ENCODE data around the gene HPSE.
A peak's percentile ranks its signal among the peaks of the same experiment; 100 is the strongest.

Gene HPSE
- 0.25 to 17.4 (median 3.5) reads per million in 18 experiments for total RNA-seq

DNA sequence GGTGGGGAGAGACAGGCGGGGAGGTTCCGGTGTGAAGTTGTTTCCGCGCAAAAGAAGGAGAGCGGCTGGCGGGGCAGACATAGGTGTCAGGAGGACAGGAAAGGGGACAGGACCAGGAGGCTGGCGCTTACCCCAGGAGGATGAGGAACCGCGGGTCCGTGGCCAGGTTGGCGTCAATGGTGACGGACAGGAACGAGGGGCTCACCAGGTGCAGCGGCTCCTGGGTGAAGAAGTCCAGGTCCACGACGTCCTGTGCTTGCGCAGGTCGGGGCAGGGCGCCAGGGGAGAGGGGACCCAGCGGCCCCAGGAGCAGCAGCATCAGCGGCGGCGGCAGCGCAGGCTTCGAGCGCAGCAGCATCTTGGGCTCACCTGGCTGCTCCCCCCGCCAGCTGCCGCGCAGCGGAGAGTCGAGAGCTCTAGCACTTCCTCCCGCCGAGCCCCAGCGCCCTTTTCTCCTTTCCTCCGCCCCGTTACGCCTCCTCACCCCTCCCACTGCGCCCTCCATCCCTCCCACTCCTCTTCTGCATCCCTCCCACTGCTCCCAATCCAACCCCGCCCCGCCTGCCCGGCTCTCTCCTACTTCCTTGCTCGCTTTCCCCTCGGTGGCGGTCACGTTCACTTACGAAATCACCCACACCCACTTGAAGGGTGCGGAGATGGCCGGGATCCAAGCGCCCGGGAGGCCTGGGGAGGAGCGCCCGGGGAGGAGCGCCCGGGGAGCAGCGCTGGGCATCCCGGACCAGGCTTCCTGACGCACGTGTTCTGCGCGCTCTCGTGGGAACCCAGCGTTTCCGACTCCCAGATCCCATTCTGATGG lies at the start of gene HPSE:
Gene HPSE (minus strand): TSS at position 424 of the 817 bp plus-strand sequence. CDS start 66 bp downstream, at position 358.
- peak; percentile 53 to 75 for DNase-seq

DNA sequence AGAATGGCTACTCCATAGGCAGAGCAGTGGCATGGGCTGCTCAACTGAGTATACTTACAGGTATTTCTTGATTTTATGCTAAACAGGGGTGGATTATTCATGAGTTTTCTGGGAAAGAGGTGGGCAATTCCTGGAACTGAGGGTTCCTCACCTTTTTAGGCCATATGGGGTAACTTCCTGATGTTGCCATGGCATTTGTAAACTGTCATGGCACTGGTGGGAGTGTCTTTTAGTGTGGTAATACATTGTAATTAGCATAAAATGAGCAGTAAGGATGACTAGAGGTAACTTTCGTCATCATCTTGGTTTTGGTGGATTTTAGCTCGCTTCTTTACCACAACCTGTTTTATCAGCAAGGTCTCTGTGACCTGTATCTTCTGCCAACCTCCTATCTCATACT lies 48.2 kb upstream of the HPSE start:
- DNase-seq, result peak in 1 of 2 donors; percentile 39

DNA sequence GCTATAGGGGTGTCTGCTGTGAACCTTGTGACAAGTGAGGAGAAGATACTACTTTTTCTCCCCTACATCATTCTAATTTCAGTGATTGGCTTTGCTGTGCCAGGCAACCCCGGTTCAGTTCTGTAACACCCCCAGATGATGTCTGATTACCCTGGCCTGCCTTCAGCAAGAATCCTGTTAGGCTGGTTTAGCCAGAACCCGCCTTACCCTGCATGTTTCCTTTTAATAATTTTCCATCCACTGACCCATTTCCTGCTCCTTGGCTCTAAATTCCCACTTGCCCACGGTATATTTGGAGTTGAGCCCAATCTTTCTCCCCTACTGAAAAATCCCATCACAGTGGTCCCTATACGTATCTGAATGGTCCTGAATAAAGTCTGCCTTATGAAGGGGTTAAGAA lies 46.5 kb upstream of the HPSE start:
- no peak for DNase-seq

- no peak for DNase-seq
Measured at GRCh38 chr4:83378419-83378818, 43.8 kb upstream of the HPSE start.

DNA sequence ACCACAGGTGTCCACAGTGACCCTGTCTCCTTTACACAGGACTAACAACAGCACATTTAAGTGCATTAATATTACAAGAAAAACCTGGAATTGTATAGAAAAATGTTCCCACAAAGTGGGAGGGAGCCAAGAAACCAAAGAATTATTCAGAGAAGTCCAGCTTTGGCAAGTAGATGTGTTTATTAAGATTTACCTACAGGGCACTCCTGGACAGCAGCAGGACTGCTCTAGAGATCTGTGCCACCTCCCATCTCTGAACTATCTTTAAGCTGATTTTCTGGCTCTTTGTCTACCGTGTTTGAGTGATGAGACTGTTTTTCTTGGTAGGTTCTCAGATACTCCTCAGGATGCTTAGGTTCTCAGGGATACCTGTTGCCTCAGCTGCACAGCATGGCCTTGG lies 38.3 kb upstream of the HPSE start:
- DNase-seq, result no peak

GRCh38 chr4:83371936-83372335 lies 37.3 kb upstream of the HPSE start:
- no peak for DNase-seq

- DNase-seq, result no peak
Measured at GRCh38 chr4:83371235-83371634, 36.6 kb upstream of the HPSE start.

GRCh38 chr4:83370640-83370906 lies 35.9 kb upstream of the HPSE start:
- no peak for DNase-seq

DNA sequence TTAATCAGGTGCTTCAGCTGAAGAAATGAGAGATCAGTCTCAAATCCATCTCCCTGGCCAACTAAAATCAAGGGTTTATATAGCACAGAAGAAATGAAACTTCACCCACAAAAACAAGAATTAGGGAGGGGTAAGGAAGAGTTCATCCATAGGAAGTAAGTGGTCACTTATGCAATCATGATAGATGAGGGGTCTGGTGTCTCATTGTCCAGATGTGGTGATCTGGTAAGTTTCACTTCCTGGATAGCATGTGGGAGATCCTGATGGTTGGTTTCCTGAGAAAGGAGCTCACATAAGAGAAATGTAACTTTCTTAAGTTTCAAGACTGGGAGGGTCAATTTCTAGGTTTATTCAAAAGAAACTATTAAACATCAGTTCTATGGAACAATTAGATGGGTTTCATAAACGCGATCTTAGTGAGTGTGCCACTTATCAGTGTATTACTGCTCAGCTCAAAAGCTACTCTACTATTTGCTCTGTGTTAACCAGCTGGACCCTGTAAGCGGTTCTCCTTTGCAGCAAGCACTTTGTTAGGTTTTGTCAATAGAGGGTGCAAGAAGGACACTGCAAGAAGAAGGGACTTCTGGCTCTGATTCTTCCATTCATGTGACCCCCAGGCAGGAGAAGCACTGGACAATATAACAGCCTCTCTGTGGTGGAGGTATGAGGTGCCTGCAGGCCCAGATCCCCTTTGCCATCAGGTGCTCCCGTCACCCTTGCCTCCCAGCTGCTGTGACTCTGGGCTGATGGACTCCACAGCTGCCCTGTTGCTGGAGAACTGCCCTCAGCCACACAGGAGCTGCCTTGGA lies 35.4 kb upstream of the HPSE start:
- DNase-seq, result peak; percentile 65 to 85

GRCh38 chr4:83364312-83364711 lies 29.7 kb upstream of the HPSE start:
- no peak for DNase-seq

- DNase-seq, result peak; percentile 26 to 48
Measured at GRCh38 chr4:83362492-83363329, 28.1 kb upstream of the HPSE start.

DNA sequence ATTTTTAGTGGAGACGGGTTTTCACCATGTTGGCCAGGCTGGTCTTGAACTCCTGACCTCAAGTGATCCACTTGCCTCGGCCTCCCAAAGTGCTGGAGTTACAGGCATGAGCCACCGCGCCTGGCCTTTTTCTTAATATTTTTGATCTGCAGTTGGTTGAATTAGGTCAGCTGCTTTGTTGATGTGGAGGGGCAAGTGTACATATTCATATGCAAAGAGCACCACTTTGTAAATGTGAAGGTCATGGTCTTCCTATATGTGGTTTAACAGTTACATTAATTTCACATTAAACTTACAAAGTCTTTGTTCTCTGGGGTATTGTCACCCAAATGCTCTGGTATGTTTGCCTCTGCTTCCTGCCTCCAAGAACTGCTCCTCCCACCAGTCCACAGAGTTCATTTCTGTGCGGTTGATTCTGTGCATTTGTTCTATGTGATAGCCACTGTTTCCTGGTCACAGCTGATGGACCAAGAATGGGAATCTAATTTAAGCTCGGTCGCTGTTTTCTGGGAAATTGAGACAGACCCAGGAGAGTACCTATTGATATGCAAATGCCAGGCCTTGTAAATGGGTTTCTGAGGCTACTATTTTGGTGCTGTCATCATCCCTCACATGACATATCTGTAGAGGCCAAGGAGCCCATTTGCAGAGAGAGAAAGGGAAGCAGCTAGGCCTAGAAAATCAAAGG lies 26.9 kb upstream of the HPSE start:
- DNase-seq, result no peak

DNA sequence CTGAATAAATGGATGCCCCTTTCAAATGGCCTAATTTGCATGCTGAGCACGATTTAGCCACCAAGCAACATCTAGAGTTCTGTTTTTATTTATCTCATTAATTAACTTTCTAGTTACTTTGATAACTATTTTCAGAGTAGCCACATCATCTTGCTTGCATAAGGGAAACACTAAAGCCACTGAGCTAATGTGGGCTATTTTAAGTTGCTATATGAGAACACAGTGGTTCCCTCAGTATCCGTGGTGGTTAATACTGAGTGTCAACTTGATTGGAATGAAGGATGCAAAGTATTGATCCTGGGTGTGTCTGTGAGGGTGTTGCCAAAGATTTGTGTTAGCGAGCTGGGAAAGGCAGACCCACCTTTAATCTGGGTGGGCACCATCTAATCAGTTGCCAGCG lies 25.4 kb upstream of the HPSE start:
- DNase-seq, result no peak

GRCh38 chr4:83358410-83358809 lies 23.8 kb upstream of the HPSE start:
- no peak for DNase-seq

- no peak for DNase-seq
Measured at GRCh38 chr4:83356899-83357661, 22.4 kb upstream of the HPSE start.

DNA sequence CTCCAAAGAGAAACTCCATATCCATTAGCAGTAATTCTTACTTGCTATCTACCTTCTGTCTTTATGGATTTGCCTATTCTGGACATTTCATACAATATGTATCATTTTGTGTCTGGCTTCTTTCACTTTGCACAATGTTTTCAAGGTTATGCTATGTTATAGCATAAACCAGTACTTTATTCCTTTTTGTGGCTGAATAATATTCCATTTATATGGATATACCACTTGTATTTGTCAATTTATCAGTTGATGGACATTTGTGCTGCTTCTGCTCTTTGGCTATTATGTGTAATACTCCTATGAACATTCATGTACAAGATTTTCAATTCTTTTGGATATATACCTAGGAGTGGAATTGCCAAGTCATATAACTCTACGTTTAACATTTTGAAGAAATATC lies 18.9 kb upstream of the HPSE start:
- no peak for DNase-seq

DNA sequence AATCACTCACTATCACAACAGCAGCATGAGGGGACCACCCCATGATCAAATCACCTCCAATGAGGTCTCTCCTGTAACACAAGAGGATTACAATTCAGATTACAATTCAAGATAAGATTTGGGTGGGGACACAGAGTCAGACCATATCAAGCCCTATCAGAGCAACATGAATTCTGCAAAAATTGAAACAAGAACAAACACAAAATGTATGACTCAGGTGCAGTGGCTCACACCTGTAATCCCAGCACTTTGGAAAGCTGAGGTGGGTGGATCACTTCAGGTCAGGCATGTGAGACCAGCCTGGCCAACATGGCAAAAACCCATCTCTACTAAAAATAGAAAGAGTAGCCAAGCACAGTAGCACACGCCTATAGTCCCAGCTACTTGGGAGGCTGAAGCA lies 13.4 kb upstream of the HPSE start:
- DNase-seq, result no peak

GRCh38 chr4:83342476-83342875 lies 7.8 kb upstream of the HPSE start:
- peak; percentile 14 to 19 for DNase-seq

DNA sequence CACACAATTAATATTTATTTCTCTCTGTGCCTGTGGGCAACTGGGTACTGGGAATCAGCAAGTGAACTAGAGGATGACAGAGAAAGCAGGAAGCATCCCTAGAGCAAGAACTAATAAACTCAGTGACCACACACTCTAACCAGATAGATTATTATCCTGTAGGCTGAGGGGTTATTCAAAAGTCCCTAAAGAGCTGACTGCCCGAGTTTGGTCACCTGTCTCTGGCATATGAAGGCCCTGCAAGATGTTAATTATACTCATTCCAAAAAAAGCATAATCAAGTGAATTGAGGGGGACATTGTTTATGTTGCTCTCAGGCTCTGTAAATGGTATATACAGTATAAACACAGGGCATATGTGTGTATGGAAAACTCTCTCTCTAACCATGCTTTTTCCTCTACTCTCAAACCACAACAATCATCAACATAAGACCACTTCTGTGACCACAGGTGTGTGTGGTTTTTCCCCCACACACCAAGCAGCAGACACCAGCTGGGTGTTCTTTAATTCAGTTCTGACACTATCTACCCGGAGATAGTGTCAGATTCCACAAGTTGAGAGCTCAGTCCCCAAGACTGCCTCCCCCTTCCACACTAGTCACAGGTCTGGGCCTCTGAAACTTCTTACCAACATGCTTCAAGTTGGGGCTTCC lies 6.2 kb upstream of the HPSE start:
- DNase-seq, result no peak

GRCh38 chr4:83339573-83339972 lies 4.9 kb upstream of the HPSE start:
- no peak for DNase-seq

DNA sequence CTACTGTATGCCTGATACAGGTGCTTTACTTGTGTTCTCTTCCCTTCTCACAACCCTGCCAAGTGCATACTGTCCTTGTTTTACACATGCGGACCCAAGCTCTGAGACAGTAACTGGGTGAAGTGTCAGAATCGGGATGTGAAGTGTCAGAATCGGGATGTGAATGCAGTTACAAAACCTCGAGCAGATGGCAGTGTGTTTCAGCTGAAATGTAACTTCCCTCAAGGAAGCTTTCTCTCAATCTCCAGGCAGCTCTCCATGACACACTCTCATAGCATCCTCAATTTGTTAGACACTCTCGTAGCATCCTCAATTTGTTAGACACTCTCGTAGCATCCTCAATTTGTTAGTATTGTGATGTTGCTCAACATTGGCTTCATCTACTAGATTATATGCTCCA lies 1.1 kb upstream of the HPSE start:
- DNase-seq, result peak; percentile 74 to 77

Measured in inflammatory macrophage (primary cell).